Left lung (tissue), 10 donors: ENCODE results near the gene OS9. TPM values are rescaled to one million over a fixed set of nuclear protein-coding genes. Genes with fewer than 3 reads are reported as not detected.
"Not testable (repeated sequence)": the region's sequence is repeated elsewhere in the genome, so short reads cannot be mapped to it uniquely, and the experiment has no call there.

ENCODE experiments used
- ATAC-seq: fragments of 200-7000 bp; cut with Tn5 transposase; one replicate; pipeline ENCODE4 v1.9.1; 2020; ENCODE audit warnings: moderate library complexity
- DNase-seq, 4 donors: peaks; one replicate each; pipeline ENCODE4 v3.0.0-alpha.2; 2013 to 2020
- H3K27ac ChIP-seq, 2 donors: fragments of 200-600 bp; sonication (generic) in 1 of 2; one replicate each; pipeline versions ENCODE4 v1.5.0 to v1.8.0; 2020 to 2021
- H3K27me3 ChIP-seq, 2 donors: fragments of 200-600 bp; sonication (generic) in 1 of 2; one replicate each; pipeline versions ENCODE4 v1.5.0 to v1.8.0; 2020 to 2021
- H3K36me3 ChIP-seq, 2 donors: fragments of 200-600 bp; sonication (generic) in 1 of 2; one replicate each; pipeline versions ENCODE4 v1.5.0 to v1.8.0; 2020 to 2021
- H3K4me1 ChIP-seq, 2 donors: fragments of 200-600 bp; one replicate each; pipeline ENCODE4 v1.8.0; 2021
- H3K4me3 ChIP-seq, 2 donors: fragments of 200-600 bp; sonication (generic) in 1 of 2; one replicate each; pipeline versions ENCODE4 v1.5.0 to v1.8.0; 2020 to 2021; ENCODE audit warnings: mild to moderate bottlenecking in 1 of 2
- H3K9me3 ChIP-seq, 2 donors: fragments of 200-600 bp; sonication (generic) in 1 of 2; one replicate each; pipeline versions ENCODE4 v1.5.0 to v1.8.0; 2020 to 2021
- CTCF ChIP-seq, 2 donors: fragments of 200-600 bp; sonication (generic) in 1 of 2; IDR thresholded peaks; one replicate each; pipeline versions ENCODE4 v1.5.0 to v1.8.0; 2021; ENCODE audit warnings: antibody characterized with exemption in 2 of 2
- intact Hi-C, 2 donors: fragments of 100-400 bp; cut with DNase I; formaldehyde crosslinking; loops; one replicate each; pipeline versions ENCODE4 v1.11.2 to v1.14.2; 2022
- polyA plus RNA-seq, 6 donors: library from polyadenylated mRNA; unstranded; fragments of 120-200 nt; gene quantifications; one replicate each; pipeline ENCODE4 v1.2.1, GENCODE V29; 2013; ENCODE audit not compliant: insufficient read length in 6 of 6
- total RNA-seq, 2 donors: library from RNA; stranded (reverse); fragmentation: NEBNext Ultra II Directional; extraction: Animal tissue kit (Norgen Biotek cat#: 25700); gene quantifications; one replicate each; pipeline ENCODE4 v1.2.1, GENCODE V29; 2021
- donor health status: DM: no; HTN: yes; CAD: no.
- donor health status: DM: no; HTN: no; CAD: no.

Gene OS9
- total and polyA plus RNA-seq, 8 donors: 200 to 321 (median 225) TPM

DNA sequence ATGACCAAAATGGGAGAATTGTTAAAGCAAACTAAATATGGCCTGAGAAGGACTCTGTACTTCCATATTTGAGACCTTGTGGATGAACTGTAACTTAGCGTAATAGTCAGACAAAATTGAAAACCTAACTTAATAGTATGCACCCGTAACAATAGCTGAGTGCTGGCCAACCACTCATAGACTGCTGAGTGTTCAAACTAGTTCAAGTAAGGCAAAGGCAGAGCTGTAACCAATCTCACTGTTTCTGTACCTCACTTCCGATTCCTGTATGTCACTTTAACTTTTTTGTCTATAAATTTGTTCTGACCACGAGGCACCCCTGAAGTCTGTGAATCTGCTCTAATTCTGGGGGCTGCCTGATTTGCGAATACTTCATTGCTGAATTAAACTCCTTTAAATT lies 27.0 kb upstream of the OS9 start:
- Histone ChIP-seq H3K4me1 (no peaks in the 10 kb centered on the region), H3K27me3 (peaks cover 0 to 5% of the 10 kb centered on the region in 2 donors), H3K36me3 (no peaks in the 10 kb centered on the region), H3K27ac (no peak overlapping the region), H3K4me3 (no peak overlapping the region), H3K9me3 (no peaks in the 10 kb centered on the region)
- intact Hi-C loops: no loop called here
- TF ChIP-seq CTCF (IDR thresholded peaks at IDR 0.05): no peak
- ATAC-seq (no peak), DNase-seq (no peak)

GRCh38 chr12:57669691-57670090 lies 24.2 kb upstream of the OS9 start:
- intact Hi-C loops: not testable (repeated sequence)

DNA sequence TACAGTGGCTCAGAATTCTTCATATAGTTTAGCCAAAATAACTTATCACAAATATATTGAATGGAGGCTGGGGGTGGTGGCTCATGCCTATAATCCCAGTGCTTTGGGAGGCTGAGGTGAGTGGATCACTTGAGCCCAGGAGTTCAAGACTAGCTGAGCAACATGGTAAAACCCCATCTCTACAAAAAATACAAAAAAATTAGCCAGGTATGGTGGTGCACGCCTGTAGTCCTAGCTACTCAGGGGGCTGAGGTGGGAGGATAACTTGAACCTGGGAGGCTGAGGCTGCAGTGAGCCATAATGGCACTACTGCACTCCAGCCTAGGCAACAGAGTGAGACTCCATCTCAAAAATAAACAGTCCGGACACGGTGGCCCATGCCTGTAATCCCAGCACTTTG lies 22.1 kb upstream of the OS9 start:
- H3K27me3 ChIP-seq, H3K36me3 ChIP-seq, H3K9me3 ChIP-seq, ATAC-seq, H3K4me1 ChIP-seq, H3K4me3 ChIP-seq, intact Hi-C loops, DNase-seq, H3K27ac ChIP-seq: not testable (repeated sequence)

More at GRCh38 chr12:57669691-57670090, 24.2 kb upstream of the OS9 start:
- not testable (repeated sequence) for H3K4me3 ChIP-seq, ATAC-seq, H3K36me3 ChIP-seq, H3K9me3 ChIP-seq, H3K4me1 ChIP-seq, H3K27ac ChIP-seq, DNase-seq, H3K27me3 ChIP-seq

DNA sequence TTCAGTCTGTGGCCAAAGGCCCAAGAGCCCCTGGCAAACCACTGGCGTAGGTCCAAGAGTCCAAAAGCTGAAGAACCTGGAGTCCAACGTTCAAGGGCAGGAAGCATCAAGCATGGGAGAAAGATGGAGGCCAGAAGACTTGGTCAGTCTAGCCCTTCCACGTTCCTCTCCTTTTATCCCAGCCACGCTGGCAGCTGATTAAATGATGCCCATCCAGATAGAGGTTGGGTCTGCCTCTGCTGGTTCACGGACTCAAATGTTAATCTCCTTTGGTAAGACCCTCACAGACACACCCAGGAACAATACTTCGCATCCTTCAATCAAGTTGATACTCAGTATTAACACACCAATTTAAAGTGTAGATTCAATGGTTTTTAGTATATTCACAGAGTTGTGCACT lies 21.1 kb upstream of the OS9 start:
- H3K27ac ChIP-seq: no peak overlapping the region
- peaks cover 0 to 5% of the 10 kb centered on the region in 2 donors for H3K27me3 ChIP-seq
- no peak overlapping the region for H3K4me3 ChIP-seq
- H3K36me3 ChIP-seq: no peaks in the 10 kb centered on the region
- ATAC-seq: no peak
- no peaks in the 10 kb centered on the region for H3K4me1 ChIP-seq
- DNase-seq: no peak
- TF ChIP-seq CTCF (IDR thresholded peaks at IDR 0.05): no peak
- intact Hi-C loops: no loop called here
- H3K9me3 ChIP-seq: no peaks in the 10 kb centered on the region

DNA sequence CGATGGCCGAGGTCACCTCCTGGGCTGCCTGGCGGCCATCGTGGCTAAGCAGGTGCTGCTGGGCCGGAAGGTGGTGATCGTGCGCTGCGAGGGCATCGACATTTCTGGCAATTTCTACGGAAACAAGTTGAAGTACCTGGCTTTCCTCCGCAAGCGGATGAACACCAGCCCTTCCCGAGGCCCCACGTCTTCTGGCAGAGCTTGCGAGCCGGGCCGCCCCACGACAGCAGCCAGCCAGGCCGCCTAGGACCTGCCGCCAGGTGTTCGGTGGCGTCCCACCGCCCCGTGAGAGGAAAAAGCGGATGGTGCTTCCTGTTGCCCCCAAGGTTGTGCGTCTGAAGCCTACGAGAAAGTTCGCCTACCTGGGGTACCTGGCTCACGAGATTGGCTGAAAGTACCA lies 19.2 kb upstream of the OS9 start:
- intact Hi-C loops: no loop called here
- H3K4me1 ChIP-seq: no peaks in the 10 kb centered on the region
- no peak overlapping the region for H3K27ac ChIP-seq
- no peak overlapping the region for H3K4me3 ChIP-seq
- H3K36me3 ChIP-seq: no peaks in the 10 kb centered on the region
- DNase-seq: no peak
- ATAC-seq: no peak
- H3K9me3 ChIP-seq: no peaks in the 10 kb centered on the region
- TF ChIP-seq CTCF (IDR thresholded peaks at IDR 0.05): no peak
- H3K27me3 ChIP-seq: peaks cover 0 to 5% of the 10 kb centered on the region in 2 donors

- intact Hi-C loops, DNase-seq, H3K4me1 ChIP-seq, H3K9me3 ChIP-seq, H3K4me3 ChIP-seq, H3K36me3 ChIP-seq, H3K27me3 ChIP-seq, ATAC-seq, H3K27ac ChIP-seq: not testable (repeated sequence)
These were observed 16.0 kb upstream of the OS9 start for GRCh38 chr12:57677947-57678346.

- H3K36me3 ChIP-seq: no peaks in the 10 kb centered on the region
- intact Hi-C loops: no loop called here
These were observed 14.2 kb upstream of the OS9 start for GRCh38 chr12:57679697-57680096.

More at GRCh38 chr12:57679697-57680096, 14.2 kb upstream of the OS9 start:
- ATAC-seq: no peak
- Histone ChIP-seq H3K27me3 (no peaks in the 10 kb centered on the region), H3K27ac (no peak overlapping the region), H3K9me3 (peaks cover 0 to 8% of the 10 kb centered on the region in 2 donors), H3K4me3 (no peak overlapping the region), H3K4me1 (no peaks in the 10 kb centered on the region)
- TF ChIP-seq CTCF (IDR thresholded peaks at IDR 0.05): no peak
- no peak for DNase-seq
